ENCODE data around the gene INTS7. TPM values are rescaled to one million over a fixed set of nuclear protein-coding genes. Genes with fewer than 3 reads are reported as not detected.
A peak's percentile ranks its signal among the peaks of the same experiment; 100 is the strongest.

The INTS7 gene
- total RNA-seq, 1 experiment from 2014 or later: 36.5 TPM

- Mint-ChIP-seq H3K4me3 (ENCODE audit: low read depth, unreplicated experiment) (peak overlapping the region; percentile 47), H3K27ac (ENCODE audit: unreplicated experiment) (peak overlapping the region; percentile 83)
- intact Hi-C loops (cut with micrococcal nuclease; ENCODE audit: unreplicated experiment): loop anchor here (5.0 kb wide), 2 partner anchors 42 to 87 kb away; no protein-coding TSS in a partner anchor
Observed at GRCh38 chr1:211928993-211929637, 106.2 kb downstream of the INTS7 start.

DNA sequence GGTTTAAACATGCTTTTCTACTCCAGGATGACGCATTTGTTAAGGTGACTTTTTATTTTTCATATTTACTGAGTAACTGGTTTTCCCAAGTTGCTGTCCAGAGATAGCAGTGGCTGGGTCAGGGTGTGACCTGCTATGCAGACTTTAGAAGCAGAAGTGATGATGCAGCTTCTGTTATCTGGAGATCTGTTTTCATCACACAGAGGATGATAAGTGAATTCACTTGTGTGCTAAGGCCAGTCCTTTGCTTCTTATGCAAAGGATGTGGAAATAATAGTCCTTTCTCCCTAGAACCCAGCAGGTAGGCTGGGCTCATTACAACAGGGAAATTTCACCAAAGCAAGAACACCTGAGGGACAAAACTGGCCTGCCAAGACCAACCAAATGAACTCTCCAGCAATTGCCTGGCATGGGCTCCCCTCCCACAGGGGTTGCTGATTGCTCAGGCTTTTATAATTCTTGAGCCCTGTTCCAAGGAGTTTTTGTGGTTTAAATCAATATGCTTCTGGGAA is 107.0 kb downstream of the INTS7 start:
- BruUV-seq (replicated peaks): no TSS peak
- CTCF ChIA-PET: interaction anchor here (0.5 to 2.2 kb wide), 6 partner anchors 8 to 248 kb away, joined by 3 to 11 read pairs (median 4); no protein-coding TSS in a partner anchor
- H3K36me3 Mint-ChIP-seq (ENCODE audit: insufficient read depth, unreplicated experiment): peaks cover 6% of the 10 kb centered on the region
- H3K4me3 Mint-ChIP-seq (ENCODE audit: low read depth, unreplicated experiment): peak overlapping the region; percentile 47
- no peaks in the 10 kb centered on the region for H3K9me3 Mint-ChIP-seq (ENCODE audit: low read depth, unreplicated experiment)
- TF ChIP-seq CTCF (IDR thresholded peaks at IDR 0.05; ENCODE audit: unreplicated experiment): no peak
- peak overlapping the region; percentile 83 for H3K27ac Mint-ChIP-seq (ENCODE audit: unreplicated experiment)
- peaks cover 21% of the 10 kb centered on the region for H3K4me1 Mint-ChIP-seq (ENCODE audit: low read depth, unreplicated experiment)
- intact Hi-C loops (cut with micrococcal nuclease; ENCODE audit: unreplicated experiment): loop anchor here (5.0 kb wide), 2 partner anchors 41 to 86 kb away; no protein-coding TSS in a partner anchor
- no peaks in the 10 kb centered on the region for H3K27me3 Mint-ChIP-seq (ENCODE audit: unreplicated experiment)
- DNase-seq: peak; percentile 52

More at GRCh38 chr1:211928993-211929637, 106.2 kb downstream of the INTS7 start:
- TF ChIP-seq CTCF (IDR thresholded peaks at IDR 0.05; ENCODE audit: unreplicated experiment): no peak
- no peaks in the 10 kb centered on the region for H3K9me3 Mint-ChIP-seq (ENCODE audit: low read depth, unreplicated experiment)
- BruUV-seq (replicated peaks): no TSS peak
- peaks cover 21% of the 10 kb centered on the region for H3K4me1 Mint-ChIP-seq (ENCODE audit: low read depth, unreplicated experiment)
- CTCF ChIA-PET: interaction anchor here (0.5 to 2.2 kb wide), 6 partner anchors 9 to 248 kb away, joined by 3 to 11 read pairs (median 5); no protein-coding TSS in a partner anchor
- H3K27me3 Mint-ChIP-seq (ENCODE audit: unreplicated experiment): no peaks in the 10 kb centered on the region
- H3K36me3 Mint-ChIP-seq (ENCODE audit: insufficient read depth, unreplicated experiment): peaks cover 12% of the 10 kb centered on the region
- peak; percentile 75 for DNase-seq

DNA sequence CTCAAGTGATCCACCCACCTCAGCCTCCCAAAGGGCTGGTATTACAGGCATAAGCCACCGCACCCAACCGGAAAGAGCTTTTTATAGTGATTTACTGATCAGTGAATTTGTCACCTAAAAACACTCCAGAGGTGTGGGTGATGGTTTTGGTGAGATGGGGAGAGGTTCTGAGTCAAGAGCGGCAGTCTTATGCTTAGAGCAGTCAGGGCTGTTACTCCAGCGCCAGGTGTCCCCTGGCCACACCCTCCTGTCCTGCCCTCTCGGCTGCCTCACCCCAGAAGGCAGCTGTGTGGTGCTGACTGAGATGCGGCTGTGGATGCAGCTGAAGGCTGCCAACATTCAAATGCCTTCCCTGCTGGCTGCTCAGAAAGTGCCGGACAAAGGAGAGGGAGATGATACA is 110.3 kb downstream of the INTS7 start:
- no peak overlapping the region for H3K4me3 Mint-ChIP-seq (ENCODE audit: low read depth, unreplicated experiment)
- H3K9me3 Mint-ChIP-seq (ENCODE audit: low read depth, unreplicated experiment): no peaks in the 10 kb centered on the region
- CTCF ChIA-PET: no interaction called here
- H3K36me3 Mint-ChIP-seq (ENCODE audit: insufficient read depth, unreplicated experiment): peaks cover 10% of the 10 kb centered on the region
- intact Hi-C loops (cut with micrococcal nuclease; ENCODE audit: unreplicated experiment): loop anchor here (5.0 kb wide), 2 partner anchors 38 to 83 kb away; no protein-coding TSS in a partner anchor
- H3K27me3 Mint-ChIP-seq (ENCODE audit: unreplicated experiment): no peaks in the 10 kb centered on the region
- no peak overlapping the region for H3K27ac Mint-ChIP-seq (ENCODE audit: unreplicated experiment)
- no peak for TF ChIP-seq CTCF (IDR thresholded peaks at IDR 0.05; ENCODE audit: unreplicated experiment)
- no TSS peak for BruUV-seq (replicated peaks)
- H3K4me1 Mint-ChIP-seq (ENCODE audit: low read depth, unreplicated experiment): peaks cover 32% of the 10 kb centered on the region
- peak; percentile 71 for DNase-seq

- no peak for DNase-seq
- H3K36me3 Mint-ChIP-seq (ENCODE audit: insufficient read depth, unreplicated experiment): peaks cover 10% of the 10 kb centered on the region
- no TSS peak for BruUV-seq (replicated peaks)
- no peaks in the 10 kb centered on the region for H3K27me3 Mint-ChIP-seq (ENCODE audit: unreplicated experiment)
- peaks cover 35% of the 10 kb centered on the region for H3K4me1 Mint-ChIP-seq (ENCODE audit: low read depth, unreplicated experiment)
- TF ChIP-seq CTCF (IDR thresholded peaks at IDR 0.05; ENCODE audit: unreplicated experiment): no peak
- no peaks in the 10 kb centered on the region for H3K9me3 Mint-ChIP-seq (ENCODE audit: low read depth, unreplicated experiment)
- no peak overlapping the region for H3K27ac Mint-ChIP-seq (ENCODE audit: unreplicated experiment)
- CTCF ChIA-PET: no interaction called here
- H3K4me3 Mint-ChIP-seq (ENCODE audit: low read depth, unreplicated experiment): no peak overlapping the region
- intact Hi-C loops (cut with micrococcal nuclease; ENCODE audit: unreplicated experiment): no loop called here
Observed at GRCh38 chr1:211924256-211924655, 111.1 kb downstream of the INTS7 start.

Measured in Calu3 (cell line).